Limb (tissue), 2 donors: Measurements from ENCODE around the gene RPTOR.
"Not testable (repeated sequence)": the region's sequence is repeated elsewhere in the genome, so short reads cannot be mapped to it uniquely, and the experiment has no call there.

ENCODE experiments used
- DNase-seq, 2 donors: peaks; one replicate each; pipeline ENCODE4 v3.0.0-alpha.2; 2016; ENCODE audit errors: extremely low spot score in 2 of 2

The RPTOR gene

DNA sequence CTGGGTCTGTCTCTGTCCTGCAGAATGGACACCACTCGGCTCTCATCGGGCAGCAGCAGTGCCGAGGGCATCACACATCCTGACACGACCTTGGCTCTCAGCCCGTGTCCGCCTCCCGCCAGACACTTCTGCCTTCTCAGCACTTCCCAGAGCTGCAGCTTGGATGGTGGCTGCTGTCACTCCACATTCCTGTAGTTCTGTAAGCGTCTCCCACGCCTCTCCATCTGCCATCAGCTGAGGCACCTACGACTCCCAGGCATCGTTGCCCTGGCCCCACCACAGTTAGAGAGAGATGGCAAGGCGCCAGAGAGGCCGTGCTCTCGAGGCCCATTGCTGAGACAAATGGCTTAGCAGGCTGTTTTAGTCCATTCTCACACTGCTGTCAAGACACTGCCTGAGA is 251.1 kb downstream of the RPTOR start:
- DNase-seq: peak in 1 of 2 donors; percentile 61

- no peak for DNase-seq
Measured at GRCh38 chr17:80796430-80796861, 251.8 kb downstream of the RPTOR start.

DNA sequence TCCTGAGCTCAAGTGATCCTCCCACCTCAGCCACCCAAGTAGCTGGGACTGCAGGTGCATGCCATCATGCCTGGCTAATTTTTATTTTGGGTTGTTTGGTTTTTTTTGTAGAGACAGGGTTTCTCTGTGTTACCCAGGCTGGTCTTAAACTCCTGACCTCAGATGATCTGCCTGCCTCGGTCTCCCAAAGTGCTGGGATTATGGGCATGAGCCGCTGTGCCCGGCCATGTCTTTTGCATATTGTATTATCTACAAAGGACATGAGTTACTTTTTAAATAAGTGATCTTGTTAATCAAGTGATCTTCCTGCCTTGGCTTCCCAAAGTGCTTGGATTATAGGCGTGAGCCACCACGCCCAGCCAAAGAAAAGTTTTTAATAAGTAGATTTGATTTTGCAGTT is 252.6 kb downstream of the RPTOR start:
- DNase-seq: not testable (repeated sequence)

- DNase-seq: no peak
Measured at GRCh38 chr17:80797741-80798594, 253.3 kb downstream of the RPTOR start.

DNA sequence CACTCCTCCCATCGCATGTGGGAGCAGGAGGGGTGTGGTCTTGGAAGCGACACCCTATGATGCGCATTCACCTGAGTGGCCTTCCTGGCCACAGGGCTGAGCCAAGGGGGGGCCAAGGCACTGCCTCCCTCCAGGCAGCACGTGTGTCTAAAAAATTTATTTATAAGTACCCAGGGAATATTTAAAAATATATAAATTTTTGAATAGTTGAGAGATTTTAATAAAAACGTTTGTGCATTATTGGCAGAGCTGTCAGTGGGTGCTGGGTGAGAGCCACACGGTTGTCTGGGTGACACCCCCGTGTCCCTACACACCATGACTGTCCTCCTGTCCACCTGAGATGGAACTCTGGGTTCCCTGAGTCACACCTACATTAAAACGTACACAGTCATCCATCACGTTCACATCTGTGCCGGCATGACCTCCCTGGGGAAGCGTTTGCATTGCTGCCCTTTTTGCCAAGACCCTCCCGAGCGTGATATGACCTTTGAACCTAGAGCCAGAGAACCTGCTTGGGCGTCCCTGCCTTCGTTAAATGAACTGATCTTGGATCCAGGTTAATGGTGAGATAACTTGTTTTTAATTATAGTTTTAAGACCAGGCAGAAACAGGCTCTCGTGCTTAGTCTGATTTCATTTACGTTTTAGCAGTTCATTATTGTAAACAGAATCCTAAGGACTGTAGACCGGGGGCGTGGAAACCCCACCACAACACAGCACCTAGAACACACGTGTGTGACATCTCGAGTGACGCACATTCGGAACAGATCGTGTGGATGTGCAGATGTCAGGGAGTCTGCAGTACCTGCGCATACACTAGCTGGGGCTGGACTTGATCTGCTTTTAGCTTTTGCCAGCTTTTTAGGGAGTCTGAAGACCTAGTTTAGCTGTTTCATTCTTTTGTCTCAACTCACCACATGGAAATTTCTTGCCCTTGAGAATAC is 254.2 kb downstream of the RPTOR start:
- DNase-seq: no peak

GRCh38 chr17:80799538-80800480 is 255.2 kb downstream of the RPTOR start:
- no peak for DNase-seq

DNA sequence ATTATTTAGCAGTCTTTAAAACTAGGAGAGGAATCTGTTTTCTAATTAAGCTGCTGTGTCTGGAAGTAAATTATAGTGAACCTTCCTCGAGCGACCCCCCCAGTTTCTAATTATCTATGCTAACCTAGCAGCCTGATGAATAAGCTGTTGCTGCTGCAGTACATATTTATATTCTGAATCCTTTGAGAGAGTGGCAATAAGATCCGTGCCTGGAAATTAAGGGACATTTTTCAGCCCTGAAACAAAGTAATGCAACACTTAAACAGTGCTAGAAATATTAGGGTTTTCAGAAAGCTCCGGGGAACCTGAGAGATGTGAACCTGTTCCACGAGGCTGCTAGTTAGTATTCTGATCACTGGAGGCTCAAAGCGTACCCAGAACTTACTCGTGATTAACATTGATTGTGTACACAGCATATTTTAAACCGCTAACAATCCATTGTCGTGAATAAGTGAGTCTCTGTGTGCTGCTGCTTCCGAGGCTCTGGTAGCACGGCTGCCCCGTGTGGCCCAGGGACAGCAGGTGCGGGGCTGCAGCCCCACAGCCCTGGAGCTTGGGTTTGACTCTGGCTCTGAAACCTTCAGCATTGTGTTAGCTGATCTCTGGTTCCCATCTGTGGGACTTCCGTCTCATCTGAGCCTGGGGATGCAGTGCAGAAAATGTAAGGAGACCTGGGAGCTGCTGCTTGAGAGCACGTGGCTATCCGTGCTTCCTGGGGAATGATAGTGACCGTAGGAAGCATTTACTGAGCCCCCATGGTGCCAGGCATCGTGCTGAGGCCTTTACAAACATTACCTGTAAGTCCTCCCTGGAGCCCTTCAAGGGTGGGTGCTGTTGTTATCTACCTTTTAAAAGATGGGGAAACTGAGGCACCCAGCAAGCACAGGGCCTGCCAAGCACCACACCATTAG is 256.1 kb downstream of the RPTOR start:
- no peak for DNase-seq

- DNase-seq: peak in 1 of 2 donors; percentile 17
Measured at GRCh38 chr17:80802626-80803450, 258.2 kb downstream of the RPTOR start.

GRCh38 chr17:80803451-80804428 is 259.1 kb downstream of the RPTOR start:
- peak in 1 of 2 donors; percentile 16 for DNase-seq

DNA sequence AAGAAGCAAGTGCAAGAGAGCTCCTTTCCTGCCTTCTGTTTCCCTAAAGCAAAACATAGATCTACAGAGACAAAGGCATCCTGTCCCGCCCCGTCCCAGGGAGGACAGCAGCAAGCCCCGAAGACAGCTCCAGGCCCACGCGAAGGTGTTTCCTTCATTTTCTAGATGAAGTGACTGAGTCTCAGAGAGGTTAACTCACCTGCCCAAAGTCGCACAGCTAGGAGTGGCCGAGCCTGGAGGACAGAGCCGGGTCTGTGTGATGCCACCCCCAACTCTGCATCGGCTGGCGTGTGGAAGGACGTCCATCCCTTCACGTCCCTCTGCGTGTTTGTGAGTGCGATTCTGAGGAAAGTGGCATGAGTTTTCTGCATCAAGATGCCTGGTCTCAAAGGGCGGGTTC is 259.8 kb downstream of the RPTOR start:
- no peak for DNase-seq

DNA sequence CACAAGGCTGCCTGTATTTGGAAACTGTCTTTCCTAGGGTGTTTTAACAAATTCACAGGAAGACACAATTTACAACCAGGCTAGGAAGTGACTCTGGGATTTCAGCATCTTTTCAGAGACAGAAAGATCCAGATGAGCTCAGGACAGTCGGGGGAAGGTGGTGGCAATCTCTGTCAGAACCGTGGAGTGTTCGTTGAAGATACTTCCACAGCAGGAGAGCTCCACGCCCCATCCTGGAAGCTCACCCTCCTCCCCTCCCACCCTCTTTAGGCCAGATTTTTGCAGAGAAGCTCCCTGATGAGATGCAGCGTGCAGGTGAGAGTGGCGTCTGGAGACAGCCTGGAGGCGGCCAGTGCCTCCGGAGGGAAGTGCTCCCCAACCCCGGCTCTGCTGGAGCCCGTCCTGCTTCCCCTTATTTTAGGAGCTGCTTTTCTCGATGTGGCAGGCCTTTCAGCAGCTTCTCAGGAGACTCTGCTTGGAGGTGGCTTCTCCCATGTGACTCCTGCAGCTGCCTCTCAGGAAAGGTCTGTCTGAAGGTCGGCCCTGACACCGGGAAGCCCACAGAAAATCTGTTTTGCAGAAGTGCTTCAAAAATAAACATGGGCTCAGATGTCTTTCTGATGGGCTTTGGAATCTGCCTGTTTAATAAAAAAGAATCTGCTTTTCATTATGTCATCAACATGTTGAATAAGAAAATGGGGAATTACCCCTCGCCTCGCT is 260.6 kb downstream of the RPTOR start:
- DNase-seq: peak in 1 of 2 donors; percentile 24

GRCh38 chr17:80807014-80807413 is 262.4 kb downstream of the RPTOR start:
- DNase-seq: no peak

- DNase-seq: no peak
Measured at GRCh38 chr17:80807882-80808281, 263.2 kb downstream of the RPTOR start.

GRCh38 chr17:80811181-80812105 is 266.8 kb downstream of the RPTOR start:
- peak in 1 of 2 donors; percentile 14 for DNase-seq

- DNase-seq: no peak
Measured at GRCh38 chr17:80812362-80813088, 267.9 kb downstream of the RPTOR start.
